ENCODE results near the gene WDR59. TPM values are rescaled to one million over a fixed set of nuclear protein-coding genes. Genes with fewer than 3 reads are reported as not detected.
A peak's percentile ranks its signal among the peaks of the same experiment; 100 is the strongest.

WDR59 gene
- total and polyA plus RNA-seq, 9 of the 15 experiments (the other 6 are each of a cell fraction or from before 2014, with no cell fraction given) = 12.7 to 126 (median 34.7) TPM

DNA sequence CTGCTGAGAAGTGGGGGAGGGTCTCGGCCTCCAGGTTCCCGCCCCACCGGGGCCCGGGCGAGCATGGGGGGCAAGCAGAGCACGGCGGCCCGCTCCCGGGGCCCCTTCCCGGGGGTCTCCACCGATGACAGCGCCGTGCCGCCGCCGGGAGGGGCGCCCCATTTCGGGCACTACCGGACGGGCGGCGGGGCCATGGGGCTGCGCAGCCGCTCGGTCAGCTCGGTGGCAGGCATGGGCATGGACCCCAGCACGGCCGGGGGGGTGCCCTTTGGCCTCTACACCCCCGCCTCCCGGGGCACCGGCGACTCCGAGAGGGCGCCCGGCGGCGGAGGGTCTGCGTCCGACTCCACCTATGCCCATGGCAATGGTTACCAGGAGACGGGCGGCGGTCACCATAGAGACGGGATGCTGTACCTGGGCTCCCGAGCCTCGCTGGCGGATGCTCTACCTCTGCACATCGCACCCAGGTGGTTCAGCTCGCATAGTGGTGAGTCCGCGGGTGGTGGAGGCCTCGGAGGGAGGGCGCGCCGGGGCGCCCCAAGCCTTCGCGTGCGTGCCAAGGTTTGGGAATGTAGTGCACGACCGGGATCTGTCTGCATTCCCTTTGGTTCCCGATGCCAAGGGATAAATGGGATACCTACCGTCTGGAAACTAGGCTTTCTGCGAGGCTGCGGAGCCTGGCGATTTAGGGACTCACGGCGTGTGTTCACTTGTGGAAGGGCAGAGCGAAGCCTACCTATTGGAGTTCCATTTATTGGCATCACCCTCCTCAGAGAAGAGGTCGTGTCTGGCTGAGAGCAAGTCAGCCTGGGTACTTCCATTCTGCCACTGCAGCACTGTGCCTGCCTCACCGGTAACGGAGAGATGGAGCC lies 14.9 kb upstream of the WDR59 start (continued):
- no peak for TF ChIP-seq HMBOX1 (IDR thresholded peaks at IDR 0.05)
- 0 out of 2 replicates have a peak, but pooled peaks have one; percentile 12 for TF ChIP-seq E2F5 (CRISPR knock-in tag; IDR thresholded peaks at IDR 0.05)
- no peak for TF ChIP-seq CREB1 (IDR thresholded peaks at IDR 0.05)
- TF ChIP-seq CREB1 (CRISPR knock-in tag; IDR thresholded peaks at IDR 0.05) = no peak
- peak; percentile 61; the same call in 1 of the 2 replicates for TF ChIP-seq KAT7 (CRISPR knock-in tag; IDR thresholded peaks at IDR 0.05; ENCODE audit: borderline replicate concordance)
- peak; percentile 62 to 67 for TF ChIP-seq NRF1 (conservative IDR thresholded peaks at IDR 0.05 in 1 of 2, IDR thresholded peaks at IDR 0.05 in 1 of 2)
- no peak for TF ChIP-seq BMI1 (IDR thresholded peaks at IDR 0.05; ENCODE audit: low read length)
- TF ChIP-seq, protein P1, sequence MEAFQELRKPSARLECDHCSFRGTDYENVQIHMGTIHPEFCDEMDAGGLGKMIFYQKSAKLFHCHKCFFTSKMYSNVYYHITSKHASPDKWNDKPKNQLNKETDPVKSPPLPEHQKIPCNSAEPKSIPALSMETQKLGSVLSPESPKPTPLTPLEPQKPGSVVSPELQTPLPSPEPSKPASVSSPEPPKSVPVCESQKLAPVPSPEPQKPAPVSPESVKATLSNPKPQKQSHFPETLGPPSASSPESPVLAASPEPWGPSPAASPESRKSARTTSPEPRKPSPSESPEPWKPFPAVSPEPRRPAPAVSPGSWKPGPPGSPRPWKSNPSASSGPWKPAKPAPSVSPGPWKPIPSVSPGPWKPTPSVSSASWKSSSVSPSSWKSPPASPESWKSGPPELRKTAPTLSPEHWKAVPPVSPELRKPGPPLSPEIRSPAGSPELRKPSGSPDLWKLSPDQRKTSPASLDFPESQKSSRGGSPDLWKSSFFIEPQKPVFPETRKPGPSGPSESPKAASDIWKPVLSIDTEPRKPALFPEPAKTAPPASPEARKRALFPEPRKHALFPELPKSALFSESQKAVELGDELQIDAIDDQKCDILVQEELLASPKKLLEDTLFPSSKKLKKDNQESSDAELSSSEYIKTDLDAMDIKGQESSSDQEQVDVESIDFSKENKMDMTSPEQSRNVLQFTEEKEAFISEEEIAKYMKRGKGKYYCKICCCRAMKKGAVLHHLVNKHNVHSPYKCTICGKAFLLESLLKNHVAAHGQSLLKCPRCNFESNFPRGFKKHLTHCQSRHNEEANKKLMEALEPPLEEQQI (IDR thresholded peaks at IDR 0.05) = no peak
- TF ChIP-seq RFX1 (IDR thresholded peaks at IDR 0.05) = peak; percentile 90
- TF ChIP-seq HNRNPL (IDR thresholded peaks at IDR 0.05; ENCODE audit: low read depth, low read length) = peak; percentile 81; the same call in 1 of the 2 replicates
- TF ChIP-seq AFF4 (CRISPR knock-in tag; IDR thresholded peaks at IDR 0.05) = no peak; the same call in 1 of the 2 replicates
- peak; percentile 13; the same call in 1 of the 2 replicates for TF ChIP-seq ZFX (CRISPR knock-in tag; IDR thresholded peaks at IDR 0.05)
- no peak for TF ChIP-seq E4F1 (CRISPR knock-in tag; IDR thresholded peaks at IDR 0.05; ENCODE audit: borderline replicate concordance)
- TF ChIP-seq HDAC2 (IDR thresholded peaks at IDR 0.05) = peak; percentile 42; the same call in 1 of the 2 replicates
- TF ChIP-seq SRF (CRISPR knock-in tag; IDR thresholded peaks at IDR 0.05) = no peak
- peak; percentile 67 for TF ChIP-seq FUS (optimal IDR thresholded peaks at IDR 0.05; ENCODE audit: low read depth, low read length)
